BJ (cell line): ENCODE results near the gene CNOT3. TPM values are rescaled to one million over a fixed set of nuclear protein-coding genes. Genes with fewer than 3 reads are reported as not detected.
A peak's percentile ranks its signal among the peaks of the same experiment; 100 is the strongest.

ENCODE experiments used
- CTCF ChIA-PET: fragments of 350-600 bp; formaldehyde crosslinking; extraction: SDS; loops from one replicate; lab custom pipeline; 2021; ENCODE audit warnings: antibody characterized with exemption, inconsistent platforms; lab: Yijun Ruan, JAX
- POLR2A ChIA-PET: fragments of 300-600 bp; sonication (Branson Sonifier 250); formaldehyde crosslinking; extraction: SDS; loops from one replicate; lab custom pipeline; 2021; ENCODE audit warnings: antibody characterized with exemption; lab: Charles Lee
- DNase-seq: peaks from one replicate; pipeline ENCODE4 v3.0.0-alpha.2; 2011; ENCODE audit warnings: low read depth
- H3K27me3 ChIP-seq: 2 replicates; pipeline ENCODE4 v1.6.0; 2011; ENCODE audit warnings: low read length; ENCODE audit not compliant: control insufficient read depth, insufficient read depth
- H3K36me3 ChIP-seq: 2 replicates; pipeline ENCODE4 v1.5.1; 2011; ENCODE audit warnings: low read length; ENCODE audit not compliant: control insufficient read depth, insufficient read depth
- H3K4me3 ChIP-seq: 2 replicates; pipeline ENCODE4 v1.5.1; 2011; ENCODE audit warnings: low read depth, mild to moderate bottlenecking, control low read depth, low read length
- CTCF ChIP-seq: IDR thresholded peaks from 2 replicates; pipeline ENCODE4 v1.5.1; 2011; ENCODE audit warnings: low read depth, mild to moderate bottlenecking, control low read depth, inconsistent platforms, low read length, moderate library complexity; ENCODE audit not compliant: insufficient read depth
- polyA plus RNA-seq: library from polyadenylated mRNA; depleted of rRNA; stranded (reverse); fragments of >200 nt; gene quantifications from 2 replicates; pipeline ENCODE4 v1.2.3, GENCODE V29; 2011

The CNOT3 gene
- polyA plus RNA-seq, 1 experiment, result 6.3 TPM

- peaks cover 13% of the 10 kb centered on the region for H3K36me3 ChIP-seq
- ChIA-PET POLR2A (interaction anchor here (0.6 to 1.5 kb wide), 10 partner anchors 11 to 337 kb away, joined by 3 to 7 read pairs (median 3); partner anchors contain the start of genes LENG1, LENG8 and RPS9), CTCF (interaction anchor here (1.0 to 2.0 kb wide), 4 partner anchors 16 to 21 kb away, joined by 3 to 9 read pairs (median 4); no protein-coding TSS in a partner anchor)
- DNase-seq, result peak; percentile 99
- TF ChIP-seq CTCF, result no peak
- no peaks in the 10 kb centered on the region for H3K27me3 ChIP-seq
- peak overlapping the region; percentile 79 for H3K4me3 ChIP-seq
These were observed 52.4 kb downstream of the CNOT3 start for GRCh38 chr19:54189735-54190502.

- TF ChIP-seq CTCF, result no peak
- POLR2A ChIA-PET, result interaction anchor here (0.6 to 1.0 kb wide), 6 partner anchors 11 to 337 kb away, joined by 3 to 4 read pairs (median 3); no protein-coding TSS in a partner anchor
- DNase-seq, result peak; percentile 98
- Histone ChIP-seq H3K4me3 (peak overlapping the region; percentile 68), H3K36me3 (peaks cover 11% of the 10 kb centered on the region), H3K27me3 (no peaks in the 10 kb centered on the region)
- CTCF ChIA-PET, result interaction anchor here (0.7 to 1.2 kb wide), 4 partner anchors 10 to 44 kb away, joined by 3 to 4 read pairs (median 3); no protein-coding TSS in a partner anchor
These were observed 53.0 kb downstream of the CNOT3 start for GRCh38 chr19:54190503-54191010.

GRCh38 chr19:54191011-54191810 lies 53.6 kb downstream of the CNOT3 start, which contains the start of gene TSEN34:
TSS of gene TSEN34 (plus strand) at chr19:54191308. CDS start at chr19:54191365, 57 bp downstream.
- no peak for TF ChIP-seq CTCF
- Histone ChIP-seq H3K4me3 (peak within 1 kb of the TSS; percentile 68), H3K27me3 (no peaks in the 10 kb centered on the region), H3K36me3 (peaks cover 10% of the 10 kb centered on the region)
- ChIA-PET CTCF (interaction anchor here (0.7 to 1.2 kb wide), 4 partner anchors 10 to 43 kb away, joined by 3 to 4 read pairs (median 3); no protein-coding TSS in a partner anchor), POLR2A (interaction anchor here (0.6 to 1.0 kb wide), 6 partner anchors 10 to 338 kb away, joined by 3 to 4 read pairs (median 3); no protein-coding TSS in a partner anchor)
- DNase-seq, result peak; percentile 31

- peaks cover 7% of the 10 kb centered on the region; the same call in 1 of the 2 replicates for H3K36me3 ChIP-seq
- TF ChIP-seq CTCF, result no peak
- H3K27me3 ChIP-seq, result no peaks in the 10 kb centered on the region
- POLR2A ChIA-PET, result interaction anchor here (0.6 kb wide), 1 partner anchor 9 kb away, joined by 3 read pairs; the partner anchor contains the start of gene RPS9
- H3K4me3 ChIP-seq, result peak overlapping the region; percentile 68
- CTCF ChIA-PET, result interaction anchor here (1.1 to 1.2 kb wide), 2 partner anchors 41 to 43 kb away, joined by 3 to 4 read pairs; no protein-coding TSS in a partner anchor
- no peak for DNase-seq
These were observed 54.4 kb downstream of the CNOT3 start for GRCh38 chr19:54191811-54192453.
